Neural cell (in vitro differentiated cells): Measurements from ENCODE around the gene PGLYRP1.

Experiments used
- EP300 ChIP-seq: fragments of 450-650 bp; conservative IDR thresholded peaks from 2 replicates; pipeline ENCODE4 v1.6.1; 2014; ENCODE audit warnings: antibody characterized with exemption, mild to moderate bottlenecking, moderate library complexity; ENCODE audit not compliant: poor library complexity, severe bottlenecking
- EZH2 ChIP-seq: fragments of 200-600, 300-800 bp; shearing (Covaris generic), sonication (generic); IDR thresholded peaks from 2 replicates; pipeline ENCODE4 v1.6.1; 2014; ENCODE audit warnings: antibody characterized with exemption, low read length, borderline replicate concordance, mild to moderate bottlenecking; ENCODE audit not compliant: insufficient read depth, poor library complexity, severe bottlenecking
- MXI1 ChIP-seq: fragments of 450-650 bp; conservative IDR thresholded peaks from 2 replicates; pipeline ENCODE4 v1.6.1; 2014; ENCODE audit warnings: antibody characterized with exemption, mild to moderate bottlenecking; ENCODE audit not compliant: poor library complexity, severe bottlenecking
- POLR2AphosphoS5 ChIP-seq: IDR thresholded peaks from 2 replicates; pipeline ENCODE4 v1.6.1; 2012
- SMC3 ChIP-seq: fragments of 450-650 bp; conservative IDR thresholded peaks from 2 replicates; pipeline ENCODE4 v1.6.1; 2014; ENCODE audit warnings: antibody characterized with exemption, mild to moderate bottlenecking, moderate library complexity; ENCODE audit not compliant: poor library complexity
- TAF1 ChIP-seq: IDR thresholded peaks from 2 replicates; pipeline ENCODE4 v1.6.1; 2012; ENCODE audit warnings: low read depth
- TF ChIP-seq, protein P1 (sequence below): fragments of 450-650 bp; IDR thresholded peaks from 2 replicates; pipeline ENCODE4 v1.5.1; 2014; ENCODE audit warnings: antibody characterized with exemption, mild to moderate bottlenecking, moderate library complexity; ENCODE audit not compliant: poor library complexity, severe bottlenecking

DNA sequence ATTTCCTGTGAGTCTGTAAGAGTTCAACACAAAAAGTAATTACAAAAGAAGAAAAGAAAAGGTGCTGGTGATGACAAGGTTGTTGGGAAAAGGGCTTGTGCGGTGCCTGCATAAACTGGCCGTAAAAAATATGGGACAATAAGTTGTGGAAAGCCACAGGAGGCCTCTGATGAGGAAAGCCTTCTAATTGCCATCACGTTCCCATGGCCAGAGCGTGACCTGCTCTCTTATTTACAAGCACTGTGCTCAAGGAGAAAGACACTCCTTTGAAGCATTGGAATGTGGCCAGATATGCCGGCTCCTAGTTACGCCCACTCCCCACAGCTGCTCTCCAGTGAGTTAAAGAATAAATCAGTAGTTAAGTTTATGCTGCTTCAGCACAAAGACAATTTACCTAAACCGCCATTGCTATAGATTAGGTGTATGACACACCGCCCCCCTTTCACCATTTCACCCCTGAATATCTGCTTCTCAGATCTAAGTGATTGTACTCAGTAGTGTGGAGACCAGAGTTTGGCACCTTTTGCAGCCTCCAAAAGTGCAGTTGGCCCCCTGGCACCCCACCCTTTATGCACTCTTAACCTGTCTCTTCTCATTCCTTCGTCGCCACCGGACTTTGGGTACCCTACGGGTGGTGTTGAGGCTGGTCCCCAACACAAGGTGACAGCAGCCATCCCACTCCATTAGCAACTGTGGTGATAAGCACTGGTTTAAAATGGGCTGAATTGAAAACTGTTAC, 8.1 kb upstream of the PGLYRP1 start:
- TF ChIP-seq POLR2AphosphoS5 (no peak), TAF1 (no peak), EZH2 (no peak), EP300 (no peak), MXI1 (no peak), SMC3 (no peak)
- TF ChIP-seq, protein P1, sequence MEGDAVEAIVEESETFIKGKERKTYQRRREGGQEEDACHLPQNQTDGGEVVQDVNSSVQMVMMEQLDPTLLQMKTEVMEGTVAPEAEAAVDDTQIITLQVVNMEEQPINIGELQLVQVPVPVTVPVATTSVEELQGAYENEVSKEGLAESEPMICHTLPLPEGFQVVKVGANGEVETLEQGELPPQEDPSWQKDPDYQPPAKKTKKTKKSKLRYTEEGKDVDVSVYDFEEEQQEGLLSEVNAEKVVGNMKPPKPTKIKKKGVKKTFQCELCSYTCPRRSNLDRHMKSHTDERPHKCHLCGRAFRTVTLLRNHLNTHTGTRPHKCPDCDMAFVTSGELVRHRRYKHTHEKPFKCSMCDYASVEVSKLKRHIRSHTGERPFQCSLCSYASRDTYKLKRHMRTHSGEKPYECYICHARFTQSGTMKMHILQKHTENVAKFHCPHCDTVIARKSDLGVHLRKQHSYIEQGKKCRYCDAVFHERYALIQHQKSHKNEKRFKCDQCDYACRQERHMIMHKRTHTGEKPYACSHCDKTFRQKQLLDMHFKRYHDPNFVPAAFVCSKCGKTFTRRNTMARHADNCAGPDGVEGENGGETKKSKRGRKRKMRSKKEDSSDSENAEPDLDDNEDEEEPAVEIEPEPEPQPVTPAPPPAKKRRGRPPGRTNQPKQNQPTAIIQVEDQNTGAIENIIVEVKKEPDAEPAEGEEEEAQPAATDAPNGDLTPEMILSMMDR = no peak
